IPS-18c (cell line): ENCODE data around the gene SYCE3.
A peak's percentile ranks its signal among the peaks of the same experiment; 100 is the strongest.

Source experiments
- H3K4me3 ChIP-seq: 2 replicates; pipeline ENCODE4 v1.7.0; 2013; ENCODE audit warnings: low read depth, mild to moderate bottlenecking, low read length, moderate library complexity; ENCODE audit not compliant: insufficient read depth
- H3K9me3 ChIP-seq: one replicate; pipeline ENCODE4 v1.6.1; 2013; ENCODE audit warnings: mild to moderate bottlenecking, low read length, moderate library complexity; ENCODE audit not compliant: control insufficient read depth, insufficient read depth

The SYCE3 gene

GRCh38 chr22:50602338-50602700 lies 39.6 kb upstream of the SYCE3 start:
- Histone ChIP-seq H3K9me3 (no peaks in the 10 kb centered on the region), H3K4me3 (no peak overlapping the region)

- H3K4me3 ChIP-seq: no peak overlapping the region
- no peaks in the 10 kb centered on the region for H3K9me3 ChIP-seq
These were observed 39.1 kb upstream of the SYCE3 start for GRCh38 chr22:50601669-50602337.

GRCh38 chr22:50600967-50601668 lies 38.4 kb upstream of the SYCE3 start:
- no peaks in the 10 kb centered on the region for H3K9me3 ChIP-seq
- peak overlapping the region; percentile 38; the same call in 1 of the 2 replicates for H3K4me3 ChIP-seq

GRCh38 chr22:50600538-50600937 lies 37.8 kb upstream of the SYCE3 start, which contains the start of gene MAPK8IP2:
TSS of gene MAPK8IP2 (plus strand) at chr22:50600793. CDS start at chr22:50600819, 26 bp downstream.
- H3K9me3 ChIP-seq: no peaks in the 10 kb centered on the region
- peak within 1 kb of the TSS; percentile 41 for H3K4me3 ChIP-seq

GRCh38 chr22:50599816-50600455 lies 37.2 kb upstream of the SYCE3 start:
- Histone ChIP-seq H3K4me3 (no peak overlapping the region), H3K9me3 (no peaks in the 10 kb centered on the region)

- H3K4me3 ChIP-seq: no peak overlapping the region
- H3K9me3 ChIP-seq: no peaks in the 10 kb centered on the region
These were observed 34.4 kb upstream of the SYCE3 start for GRCh38 chr22:50597097-50597496.

- H3K4me3 ChIP-seq: no peak overlapping the region
- no peaks in the 10 kb centered on the region for H3K9me3 ChIP-seq
These were observed 32.5 kb upstream of the SYCE3 start for GRCh38 chr22:50595189-50595588.

GRCh38 chr22:50587407-50587806 lies 24.7 kb upstream of the SYCE3 start:
- Histone ChIP-seq H3K4me3 (no peak overlapping the region), H3K9me3 (no peaks in the 10 kb centered on the region)

- Histone ChIP-seq H3K9me3 (no peaks in the 10 kb centered on the region), H3K4me3 (no peak overlapping the region)
These were observed 23.7 kb upstream of the SYCE3 start for GRCh38 chr22:50586416-50586815.

- no peaks in the 10 kb centered on the region for H3K9me3 ChIP-seq
- no peak overlapping the region for H3K4me3 ChIP-seq
These were observed 23.1 kb upstream of the SYCE3 start for GRCh38 chr22:50585781-50586180.

- no peak overlapping the region for H3K4me3 ChIP-seq
- no peaks in the 10 kb centered on the region for H3K9me3 ChIP-seq
These were observed 22.5 kb upstream of the SYCE3 start for GRCh38 chr22:50585238-50585637.

GRCh38 chr22:50584106-50585096 lies 21.7 kb upstream of the SYCE3 start:
- H3K4me3 ChIP-seq: no peak overlapping the region
- H3K9me3 ChIP-seq: no peaks in the 10 kb centered on the region

GRCh38 chr22:50583294-50583861 lies 20.7 kb upstream of the SYCE3 start:
- Histone ChIP-seq H3K4me3 (peak overlapping the region; percentile 98), H3K9me3 (no peaks in the 10 kb centered on the region)

GRCh38 chr22:50582493-50583293 lies 20.0 kb upstream of the SYCE3 start, which contains the start of gene CHKB:
TSS of gene CHKB (minus strand) at chr22:50582849. CDS start at chr22:50582781, 68 bp downstream.
- no peaks in the 10 kb centered on the region for H3K9me3 ChIP-seq
- H3K4me3 ChIP-seq: peak within 1 kb of the TSS; percentile 98

GRCh38 chr22:50581950-50582492 lies 19.3 kb upstream of the SYCE3 start:
- H3K9me3 ChIP-seq: no peaks in the 10 kb centered on the region
- peak overlapping the region; percentile 74 for H3K4me3 ChIP-seq
